HG03280 (cell line): ENCODE results near the gene GABRG3.

ENCODE experiments used
- ATAC-seq: cut with Tn5 transposase; IDR thresholded peaks from one replicate; pipeline ENCODE4 v1.9.1; 2021; ENCODE audit warnings: mild to moderate bottlenecking, moderate library complexity; ENCODE audit not compliant: unreplicated experiment

GABRG3 gene

GRCh38 chr15:27061739-27062138, 90.8 kb downstream of the GABRG3 start:
- no peak for ATAC-seq

GRCh38 chr15:27062951-27063350, 92.0 kb downstream of the GABRG3 start:
- no peak for ATAC-seq

- no peak for ATAC-seq
Observed at GRCh38 chr15:27064080-27064479, 93.1 kb downstream of the GABRG3 start.

- no peak for ATAC-seq
Observed at GRCh38 chr15:27065151-27065550, 94.2 kb downstream of the GABRG3 start.

- no peak for ATAC-seq
Observed at GRCh38 chr15:27065785-27066184, 94.8 kb downstream of the GABRG3 start.

GRCh38 chr15:27066446-27066845, 95.5 kb downstream of the GABRG3 start:
- no peak for ATAC-seq

GRCh38 chr15:27067175-27067574, 96.2 kb downstream of the GABRG3 start:
- no peak for ATAC-seq

- no peak for ATAC-seq
Observed at GRCh38 chr15:27070841-27071240, 99.9 kb downstream of the GABRG3 start.

GRCh38 chr15:27074179-27074578, 103.2 kb downstream of the GABRG3 start:
- ATAC-seq = no peak

- ATAC-seq = no peak
Observed at GRCh38 chr15:27077790-27078189, 106.8 kb downstream of the GABRG3 start.

GRCh38 chr15:27081676-27082418, 110.9 kb downstream of the GABRG3 start:
- no peak for ATAC-seq

GRCh38 chr15:27082526-27082925, 111.5 kb downstream of the GABRG3 start:
- ATAC-seq = no peak

GRCh38 chr15:27084844-27085243, 113.9 kb downstream of the GABRG3 start:
- no peak for ATAC-seq

GRCh38 chr15:27086149-27086548, 115.2 kb downstream of the GABRG3 start:
- ATAC-seq = no peak

- no peak for ATAC-seq
Observed at GRCh38 chr15:27086805-27087204, 115.8 kb downstream of the GABRG3 start.

GRCh38 chr15:27087651-27088583, 116.9 kb downstream of the GABRG3 start:
- no peak for ATAC-seq

GRCh38 chr15:27088584-27089232, 117.7 kb downstream of the GABRG3 start:
- no peak for ATAC-seq

GRCh38 chr15:27089233-27089586, 118.2 kb downstream of the GABRG3 start:
- no peak for ATAC-seq

GRCh38 chr15:27089676-27090075, 118.7 kb downstream of the GABRG3 start:
- ATAC-seq = no peak

GRCh38 chr15:27091270-27091940, 120.4 kb downstream of the GABRG3 start:
- no peak for ATAC-seq

GRCh38 chr15:27092390-27092789, 121.4 kb downstream of the GABRG3 start:
- ATAC-seq = no peak
